DND-41 (cell line): Measurements from ENCODE around the gene ARHGAP22.

ENCODE experiments used
- CTCF ChIP-seq: IDR thresholded peaks from 2 replicates; pipeline ENCODE4 v1.5.1; 2012; ENCODE audit warnings: borderline replicate concordance, low read length, moderate library complexity, mild to moderate bottlenecking; ENCODE audit not compliant: poor library complexity, severe bottlenecking; ENCODE audit errors: extremely low read depth
- EZH2 ChIP-seq: IDR thresholded peaks from 3 replicates; pipeline ENCODE4 v1.6.1; 2012; ENCODE audit warnings: borderline replicate concordance, low read depth, mild to moderate bottlenecking, moderate library complexity, low read length, inconsistent platforms; ENCODE audit not compliant: severe bottlenecking

GRCh38 chr10:48493083-48493871, 111.6 kb downstream of the ARHGAP22 start:
- TF ChIP-seq EZH2: no peak
- TF ChIP-seq CTCF: no peak
